D721Med (cell line): ENCODE data around the gene JPT2.

ENCODE experiments used
- DNase-seq: peaks from one replicate; pipeline ENCODE4 v3.0.0; 2011; ENCODE audit warnings: low spot score; ENCODE audit not compliant: insufficient read length
- FAIRE-seq: peaks from 2 replicates; lab custom pipeline; 2011; peaks lifted over from hg19 to GRCh38; lab: Jason Lieb, UNC
- TF ChIP-seq, protein P1 (sequence below): IDR thresholded peaks from 2 replicates; pipeline ENCODE4 v1.5.1; 2012; ENCODE audit warnings: mild to moderate bottlenecking, control low read depth; ENCODE audit not compliant: insufficient read depth; ENCODE audit errors: missing control alignments

JPT2 gene

GRCh38 chr16:1707193-1707790 is 29.2 kb downstream of the JPT2 start:
- FAIRE-seq (no peak), DNase-seq (no peak)
- TF ChIP-seq, protein P1, sequence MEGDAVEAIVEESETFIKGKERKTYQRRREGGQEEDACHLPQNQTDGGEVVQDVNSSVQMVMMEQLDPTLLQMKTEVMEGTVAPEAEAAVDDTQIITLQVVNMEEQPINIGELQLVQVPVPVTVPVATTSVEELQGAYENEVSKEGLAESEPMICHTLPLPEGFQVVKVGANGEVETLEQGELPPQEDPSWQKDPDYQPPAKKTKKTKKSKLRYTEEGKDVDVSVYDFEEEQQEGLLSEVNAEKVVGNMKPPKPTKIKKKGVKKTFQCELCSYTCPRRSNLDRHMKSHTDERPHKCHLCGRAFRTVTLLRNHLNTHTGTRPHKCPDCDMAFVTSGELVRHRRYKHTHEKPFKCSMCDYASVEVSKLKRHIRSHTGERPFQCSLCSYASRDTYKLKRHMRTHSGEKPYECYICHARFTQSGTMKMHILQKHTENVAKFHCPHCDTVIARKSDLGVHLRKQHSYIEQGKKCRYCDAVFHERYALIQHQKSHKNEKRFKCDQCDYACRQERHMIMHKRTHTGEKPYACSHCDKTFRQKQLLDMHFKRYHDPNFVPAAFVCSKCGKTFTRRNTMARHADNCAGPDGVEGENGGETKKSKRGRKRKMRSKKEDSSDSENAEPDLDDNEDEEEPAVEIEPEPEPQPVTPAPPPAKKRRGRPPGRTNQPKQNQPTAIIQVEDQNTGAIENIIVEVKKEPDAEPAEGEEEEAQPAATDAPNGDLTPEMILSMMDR, result no peak

- FAIRE-seq, result no peak
- TF ChIP-seq, protein P1, result no peak
- DNase-seq, result no peak
Measured at GRCh38 chr16:1708083-1708767, 30.1 kb downstream of the JPT2 start.

DNA sequence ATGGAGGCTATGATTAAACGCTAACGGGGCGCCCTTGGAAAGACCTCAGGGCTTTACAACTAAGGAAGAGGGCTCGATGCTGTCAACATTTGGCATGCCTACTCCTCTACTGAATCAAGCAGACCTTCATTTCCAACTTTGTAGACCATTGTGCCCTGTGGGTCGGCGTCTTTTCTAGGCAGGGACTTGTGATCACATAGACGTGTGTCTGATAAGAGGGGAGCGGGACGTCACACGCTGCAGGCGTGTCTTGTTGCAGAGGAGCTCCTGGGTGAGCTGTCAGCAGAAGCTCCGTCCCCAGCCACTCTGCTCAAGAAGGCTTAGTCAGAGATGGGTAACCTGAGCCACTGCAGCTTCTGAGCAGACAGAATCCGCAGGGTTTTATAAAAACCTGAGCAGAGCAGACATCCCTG is 30.7 kb downstream of the JPT2 start:
- FAIRE-seq (no peak), DNase-seq (no peak)
- TF ChIP-seq, protein P1, result no peak

DNA sequence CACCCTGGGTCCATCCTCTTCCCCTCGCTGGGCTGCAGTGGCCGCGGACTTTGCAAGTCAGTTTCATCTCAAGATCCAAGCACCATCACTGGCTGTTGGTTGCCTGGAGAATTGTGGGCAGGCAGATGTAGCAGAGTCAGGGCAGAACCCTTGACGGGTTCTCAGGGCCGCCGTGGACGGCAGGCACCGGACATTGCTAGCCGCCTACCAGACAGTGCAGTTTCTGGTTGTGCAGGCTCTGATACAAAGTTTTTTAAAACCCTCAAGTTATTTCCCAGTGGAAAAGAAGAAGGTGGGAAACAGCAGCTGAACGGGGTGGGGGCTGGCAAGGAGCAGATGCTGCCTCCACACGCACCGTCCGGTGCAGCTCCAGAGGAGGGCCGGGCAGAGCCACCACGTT is 31.3 kb downstream of the JPT2 start:
- DNase-seq, result no peak
- TF ChIP-seq, protein P1, result no peak
- FAIRE-seq, result no peak

DNA sequence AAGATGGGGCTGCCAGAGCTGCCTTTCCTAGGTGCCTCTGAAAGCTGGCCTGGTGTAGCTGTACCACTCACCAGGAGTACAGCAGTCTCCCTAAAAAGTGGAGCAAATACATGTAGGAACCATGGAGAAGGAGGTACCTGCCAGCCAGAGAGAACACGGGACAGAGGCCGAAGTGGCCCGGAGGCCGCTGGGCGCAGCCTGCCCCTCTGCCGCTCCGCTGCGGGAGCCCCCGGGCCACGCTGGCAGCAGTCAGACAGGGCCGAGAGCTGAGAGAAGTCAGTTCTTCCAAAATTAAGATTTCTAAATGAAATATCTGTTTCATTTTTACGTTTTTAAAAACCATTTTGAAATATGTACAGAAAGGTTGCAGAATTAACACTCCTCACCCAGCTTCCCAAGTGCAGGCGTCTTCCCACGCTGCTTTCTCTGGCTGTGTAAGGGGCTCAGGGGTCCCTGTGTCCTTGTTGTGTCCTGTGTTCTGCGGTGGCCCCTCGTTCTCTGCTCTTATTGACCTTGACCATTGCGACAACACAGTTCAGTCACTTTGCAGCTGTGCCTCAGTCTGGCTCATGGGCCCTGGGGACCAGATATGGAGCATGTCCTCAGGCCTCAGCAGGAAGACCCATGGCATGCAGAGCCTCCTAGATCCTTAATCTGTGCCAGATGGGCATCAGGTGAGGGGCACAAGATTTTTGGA is 32.9 kb downstream of the JPT2 start:
- TF ChIP-seq, protein P1, result no peak
- FAIRE-seq, result no peak
- DNase-seq, result no peak

DNA sequence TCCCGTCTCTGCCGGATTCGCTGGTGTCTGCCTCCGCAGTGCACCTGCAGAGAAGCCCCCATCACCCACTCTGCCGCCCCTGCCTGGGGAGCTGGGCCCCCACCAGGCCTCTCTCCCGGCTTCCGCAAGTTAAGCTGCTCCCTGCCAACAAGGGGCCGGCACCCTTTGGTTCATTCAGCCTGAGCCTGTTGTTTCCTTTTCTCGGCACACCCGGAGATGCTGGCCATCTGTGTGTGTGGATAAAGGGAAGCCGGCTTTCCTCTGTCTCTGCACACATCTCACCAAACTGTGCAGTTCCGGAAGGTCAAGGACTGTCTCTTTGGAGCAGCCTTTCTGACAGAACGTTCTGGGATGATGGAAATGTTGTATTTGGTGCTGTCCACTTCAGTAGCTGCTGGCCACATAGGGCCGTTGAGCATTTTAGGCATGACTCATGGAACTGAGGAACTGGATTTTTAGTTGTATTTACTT is 34.7 kb downstream of the JPT2 start:
- TF ChIP-seq, protein P1, result no peak
- FAIRE-seq (no peak), DNase-seq (no peak)
